WTC11 (cell line): ENCODE data around the gene SBK1. TPM values are rescaled to one million over a fixed set of nuclear protein-coding genes. Genes with fewer than 3 reads are reported as not detected.
A peak's percentile ranks its signal among the peaks of the same experiment; 100 is the strongest.

Experiments
- ATAC-seq: fragments of 200-7000 bp; cut with Tn5 transposase; 2 replicates; pipeline ENCODE4 v1.10.0; 2021; ENCODE audit warnings: mild to moderate bottlenecking, moderate library complexity
- CTCF ChIA-PET: fragments of 300-600 bp; sonication (Branson Sonifier 250); formaldehyde crosslinking; loops from one replicate; lab custom pipeline; 2021; ENCODE audit warnings: antibody characterized with exemption; lab: Charles Lee
- POLR2A ChIA-PET: fragments of 350-600 bp; sonication (Branson Sonifier 250); formaldehyde crosslinking; loops from one replicate; lab custom pipeline; 2021; ENCODE audit warnings: antibody characterized with exemption; lab: Charles Lee
- DNase-seq: peaks from one replicate; pipeline ENCODE4 v3.0.0; 2021; ENCODE audit warnings: low spot score
- H3K27ac Mint-ChIP-seq: 2 replicates; pipeline ENCODE4 v1.8.0; 2021; ENCODE audit warnings: mixed read lengths
- H3K27me3 Mint-ChIP-seq: 2 replicates; pipeline ENCODE4 v1.8.0; 2021; ENCODE audit warnings: low read depth, mild to moderate bottlenecking, moderate library complexity, mixed read lengths
- H3K36me3 Mint-ChIP-seq: 2 replicates; pipeline ENCODE4 v1.8.0; 2021; ENCODE audit warnings: mixed read lengths
- H3K4me1 Mint-ChIP-seq: 2 replicates; pipeline ENCODE4 v1.8.0; 2022; ENCODE audit warnings: mixed read lengths
- H3K4me3 Mint-ChIP-seq: 2 replicates; pipeline ENCODE4 v1.8.0; 2021; ENCODE audit warnings: mild to moderate bottlenecking, moderate library complexity, mixed read lengths
- H3K9me3 Mint-ChIP-seq: 2 replicates; pipeline ENCODE4 v1.8.0; 2021; ENCODE audit warnings: mixed read lengths
- ARID4B ChIP-seq: sonication (generic); formaldehyde crosslinking; IDR thresholded peaks from 2 replicates; pipeline ENCODE4 v1.8.0; 2023; ENCODE audit warnings: missing genetic modification reagents, mild to moderate bottlenecking, borderline replicate concordance
- CBFB ChIP-seq: sonication (generic); formaldehyde crosslinking; IDR thresholded peaks from 2 replicates; pipeline ENCODE4 v1.8.1; 2022; ENCODE audit warnings: mild to moderate bottlenecking, low read depth, missing genetic modification reagents
- ESRRA ChIP-seq: sonication (generic); formaldehyde crosslinking; IDR thresholded peaks from 2 replicates; pipeline ENCODE4 v1.8.1; 2022; ENCODE audit warnings: mild to moderate bottlenecking, missing genetic modification reagents, borderline replicate concordance
- FOXJ3 ChIP-seq: sonication (generic); formaldehyde crosslinking; IDR thresholded peaks from 2 replicates; pipeline ENCODE4 v1.9.0; 2021; ENCODE audit warnings: missing genetic modification reagents, mild to moderate bottlenecking, borderline replicate concordance
- FOXP4 ChIP-seq: sonication (generic); formaldehyde crosslinking; IDR thresholded peaks from 2 replicates; pipeline ENCODE4 v1.8.0; 2022; ENCODE audit warnings: mild to moderate bottlenecking, missing genetic modification reagents
- HMGXB4 ChIP-seq: sonication (generic); formaldehyde crosslinking; IDR thresholded peaks from 2 replicates; pipeline ENCODE4 v1.8.1; 2023; ENCODE audit warnings: mild to moderate bottlenecking, moderate library complexity, missing genetic modification reagents
- MYBL2 ChIP-seq: sonication (generic); formaldehyde crosslinking; IDR thresholded peaks from 2 replicates; pipeline ENCODE4 v1.8.1; 2023; ENCODE audit warnings: mild to moderate bottlenecking, moderate library complexity, missing genetic modification reagents
- NFYB ChIP-seq: sonication (generic); formaldehyde crosslinking; conservative IDR thresholded peaks from 2 replicates; pipeline ENCODE4 v1.8.0; 2022; ENCODE audit warnings: low read depth, missing genetic modification reagents
- PRRX2 ChIP-seq: fragments of 250-450 bp; sonication (Bioruptor Pico); IDR thresholded peaks from 2 replicates; pipeline ENCODE4 v1.8.0; 2021; ENCODE audit warnings: mild to moderate bottlenecking
- RELA ChIP-seq: sonication (generic); formaldehyde crosslinking; IDR thresholded peaks from 2 replicates; pipeline ENCODE4 v1.8.1; 2022; ENCODE audit warnings: missing genetic modification reagents, mild to moderate bottlenecking, borderline replicate concordance
- SMAD3 ChIP-seq: sonication (generic); formaldehyde crosslinking; IDR thresholded peaks from 2 replicates; pipeline ENCODE4 v1.8.0; 2022; ENCODE audit warnings: missing genetic modification reagents, mild to moderate bottlenecking, borderline replicate concordance
- SMAD4 ChIP-seq: sonication (generic); formaldehyde crosslinking; IDR thresholded peaks from 2 replicates; pipeline ENCODE4 v1.8.0; 2022; ENCODE audit warnings: mild to moderate bottlenecking, missing genetic modification reagents
- ZNF121 ChIP-seq: sonication (generic); formaldehyde crosslinking; IDR thresholded peaks from 2 replicates; pipeline ENCODE4 v1.8.0; 2023; ENCODE audit warnings: missing genetic modification reagents
- ZNF219 ChIP-seq: sonication (generic); formaldehyde crosslinking; IDR thresholded peaks from 2 replicates; pipeline ENCODE4 v1.8.0; 2023; ENCODE audit warnings: missing genetic modification reagents, mild to moderate bottlenecking, borderline replicate concordance
- ZNF232 ChIP-seq: sonication (generic); formaldehyde crosslinking; IDR thresholded peaks from 2 replicates; pipeline ENCODE4 v1.8.0; 2022; ENCODE audit warnings: mild to moderate bottlenecking, missing genetic modification reagents
- ZNF263 ChIP-seq: sonication (generic); formaldehyde crosslinking; IDR thresholded peaks from 2 replicates; pipeline ENCODE4 v1.8.1; 2022; ENCODE audit warnings: low read depth, mild to moderate bottlenecking, moderate library complexity, missing genetic modification reagents
- ZNF317 ChIP-seq: sonication (generic); formaldehyde crosslinking; IDR thresholded peaks from 2 replicates; pipeline ENCODE4 v1.8.1; 2023; ENCODE audit warnings: low read depth, mild to moderate bottlenecking, moderate library complexity, missing genetic modification reagents, borderline replicate concordance
- ZNF396 ChIP-seq: fragments of 250-450 bp; sonication (Bioruptor Pico); IDR thresholded peaks from 2 replicates; pipeline ENCODE4 v1.8.0; 2021; ENCODE audit warnings: mild to moderate bottlenecking, moderate library complexity, borderline replicate concordance
- ZNF416 ChIP-seq: fragments of 250-450 bp; sonication (Bioruptor Pico); IDR thresholded peaks from 2 replicates; pipeline ENCODE4 v1.9.0; 2021; ENCODE audit warnings: mild to moderate bottlenecking, inconsistent platforms
- ZNF423 ChIP-seq: fragments of 250-450 bp; sonication (Bioruptor Pico); IDR thresholded peaks from 2 replicates; pipeline ENCODE4 v2.1.2; 2022; ENCODE audit warnings: mild to moderate bottlenecking, moderate library complexity
- total RNA-seq: library from RNA; stranded (reverse); gene quantifications from 3 replicates; pipeline ENCODE4 v1.2.3, GENCODE V29; 2021
- TF ChIP-seq, protein P1 (sequence below): sonication (generic); formaldehyde crosslinking; conservative IDR thresholded peaks from 2 replicates; pipeline ENCODE4 v1.8.1; 2022; ENCODE audit warnings: mild to moderate bottlenecking, missing genetic modification reagents
- TF ChIP-seq, protein P2 (sequence below): sonication (generic); formaldehyde crosslinking; IDR thresholded peaks from 2 replicates; pipeline ENCODE4 v1.8.1; 2022; ENCODE audit warnings: mild to moderate bottlenecking, missing genetic modification reagents, moderate library complexity, borderline replicate concordance
- TF ChIP-seq, protein P3 (sequence below): fragments of 250-450 bp; sonication (Bioruptor Pico); IDR thresholded peaks from 2 replicates; pipeline ENCODE4 v2.1.2; 2022; ENCODE audit warnings: mild to moderate bottlenecking, moderate library complexity

SBK1 gene
- total RNA-seq, 1 experiment from 2014 or later = 85.7 TPM

DNA sequence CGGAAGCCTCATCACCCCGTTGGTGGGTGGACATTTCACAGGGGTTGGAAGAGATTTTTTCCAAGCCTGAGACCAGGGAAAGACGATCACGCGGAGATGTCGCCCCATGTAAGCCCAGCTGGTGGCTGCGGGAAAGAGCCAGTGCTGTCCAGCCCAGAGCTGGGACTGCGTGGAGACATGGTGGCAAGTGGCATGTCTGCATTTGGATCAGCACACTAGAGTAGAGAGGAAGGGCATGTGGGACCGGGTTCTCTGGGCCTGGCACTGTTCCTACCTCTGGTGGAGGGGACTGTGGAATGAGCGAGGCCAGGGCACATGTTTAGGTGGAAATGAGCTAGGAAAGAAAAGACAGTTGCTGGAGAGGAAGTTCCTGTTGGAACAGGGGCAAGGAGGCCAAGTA is 20.0 kb downstream of the SBK1 start:
- TF ChIP-seq, protein P1, sequence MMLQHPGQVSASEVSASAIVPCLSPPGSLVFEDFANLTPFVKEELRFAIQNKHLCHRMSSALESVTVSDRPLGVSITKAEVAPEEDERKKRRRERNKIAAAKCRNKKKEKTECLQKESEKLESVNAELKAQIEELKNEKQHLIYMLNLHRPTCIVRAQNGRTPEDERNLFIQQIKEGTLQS (CRISPR knock-in tag) = no peak
- TF ChIP-seq ZNF232 (CRISPR knock-in tag) (no peak), ZNF263 (no peak), NFYB (CRISPR knock-in tag) (no peak), SMAD4 (no peak), PRRX2 (CRISPR knock-in tag) (no peak)
- TF ChIP-seq, protein P2, sequence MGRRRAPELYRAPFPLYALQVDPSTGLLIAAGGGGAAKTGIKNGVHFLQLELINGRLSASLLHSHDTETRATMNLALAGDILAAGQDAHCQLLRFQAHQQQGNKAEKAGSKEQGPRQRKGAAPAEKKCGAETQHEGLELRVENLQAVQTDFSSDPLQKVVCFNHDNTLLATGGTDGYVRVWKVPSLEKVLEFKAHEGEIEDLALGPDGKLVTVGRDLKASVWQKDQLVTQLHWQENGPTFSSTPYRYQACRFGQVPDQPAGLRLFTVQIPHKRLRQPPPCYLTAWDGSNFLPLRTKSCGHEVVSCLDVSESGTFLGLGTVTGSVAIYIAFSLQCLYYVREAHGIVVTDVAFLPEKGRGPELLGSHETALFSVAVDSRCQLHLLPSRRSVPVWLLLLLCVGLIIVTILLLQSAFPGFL (CRISPR knock-in tag) = no peak
- TF ChIP-seq, protein P3, sequence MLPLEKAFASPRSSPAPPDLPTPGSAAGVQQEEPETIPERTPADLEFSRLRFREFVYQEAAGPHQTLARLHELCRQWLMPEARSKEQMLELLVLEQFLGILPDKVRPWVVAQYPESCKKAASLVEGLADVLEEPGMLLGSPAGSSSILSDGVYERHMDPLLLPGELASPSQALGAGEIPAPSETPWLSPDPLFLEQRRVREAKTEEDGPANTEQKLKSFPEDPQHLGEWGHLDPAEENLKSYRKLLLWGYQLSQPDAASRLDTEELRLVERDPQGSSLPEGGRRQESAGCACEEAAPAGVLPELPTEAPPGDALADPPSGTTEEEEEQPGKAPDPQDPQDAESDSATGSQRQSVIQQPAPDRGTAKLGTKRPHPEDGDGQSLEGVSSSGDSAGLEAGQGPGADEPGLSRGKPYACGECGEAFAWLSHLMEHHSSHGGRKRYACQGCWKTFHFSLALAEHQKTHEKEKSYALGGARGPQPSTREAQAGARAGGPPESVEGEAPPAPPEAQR (CRISPR knock-in tag) = no peak
- ChIA-PET CTCF (interaction anchor here (0.5 to 4.4 kb wide), 3 partner anchors 9 to 33 kb away, joined by 3 to 18 read pairs (median 9); no protein-coding TSS in a partner anchor), POLR2A (no interaction called here)
- H3K9me3 Mint-ChIP-seq = no peaks in the 10 kb centered on the region; the same call in 1 of the 2 replicates
- H3K4me3 Mint-ChIP-seq = no peak overlapping the region
- peak overlapping the region; percentile 82 for H3K27ac Mint-ChIP-seq
- ATAC-seq = no peak
- no peaks in the 10 kb centered on the region for H3K27me3 Mint-ChIP-seq
- no peaks in the 10 kb centered on the region for H3K4me1 Mint-ChIP-seq
- no peak for DNase-seq
- H3K36me3 Mint-ChIP-seq = peaks cover 21% of the 10 kb centered on the region

GRCh38 chr16:28313587-28313986 is 21.3 kb downstream of the SBK1 start:
- H3K36me3 Mint-ChIP-seq = peaks cover 24% of the 10 kb centered on the region
- POLR2A ChIA-PET = no interaction called here
- no peaks in the 10 kb centered on the region for H3K4me1 Mint-ChIP-seq
- DNase-seq (no peak), ATAC-seq (no peak)
- H3K27ac Mint-ChIP-seq = no peak overlapping the region
- no peaks in the 10 kb centered on the region; the same call in 1 of the 2 replicates for H3K9me3 Mint-ChIP-seq
- H3K4me3 Mint-ChIP-seq = no peak overlapping the region
- CTCF ChIA-PET = interaction anchor here (1.0 to 4.4 kb wide), 5 partner anchors 8 to 32 kb away, joined by 3 to 18 read pairs (median 7); no protein-coding TSS in a partner anchor
- H3K27me3 Mint-ChIP-seq = no peaks in the 10 kb centered on the region
- TF ChIP-seq ZNF219 (CRISPR knock-in tag) (no peak), PRRX2 (CRISPR knock-in tag) (no peak), RELA (no peak), ZNF396 (CRISPR knock-in tag) (no peak), ARID4B (CRISPR knock-in tag) (no peak), ESRRA (no peak), MYBL2 (CRISPR knock-in tag) (no peak), ZNF416 (CRISPR knock-in tag) (no peak), ZNF317 (CRISPR knock-in tag) (no peak), CBFB (CRISPR knock-in tag) (no peak), SMAD3 (no peak), ZNF121 (CRISPR knock-in tag) (no peak), HMGXB4 (no peak), FOXP4 (CRISPR knock-in tag) (no peak), ZNF423 (CRISPR knock-in tag) (no peak), FOXJ3 (CRISPR knock-in tag) (no peak)
- TF ChIP-seq, protein P3 (CRISPR knock-in tag) = no peak
